ENCODE results near the gene KCNE1.
A peak's percentile ranks its signal among the peaks of the same experiment; 100 is the strongest.

KCNE1 gene

GRCh38 chr21:34545079-34545884 lies 33.3 kb upstream of the KCNE1 start:
- Histone ChIP-seq H3K4me3 (ENCODE audit: low read depth, low read length) (no peak overlapping the region), H3K79me2 (peaks cover 12% of the 10 kb centered on the region), H3K9me3 (ENCODE audit: control insufficient read depth, low read length) (no peaks in the 10 kb centered on the region), H3K4me1 (peaks cover 14% of the 10 kb centered on the region), H2AFZ (peak overlapping the region; percentile 23), H3K36me3 (ENCODE audit: control insufficient read depth, insufficient read depth, low read length) (no peaks in the 10 kb centered on the region), H3K4me2 (ENCODE audit: low read length) (peak overlapping the region; percentile 23), H3K27ac (peak overlapping the region; percentile 59), H3K27me3 (ENCODE audit: control insufficient read depth, insufficient read depth, low read length) (no peaks in the 10 kb centered on the region), H3K9ac (no peak overlapping the region)
- TF ChIP-seq CTCF (IDR thresholded peaks at IDR 0.05) = no peak

GRCh38 chr21:34544032-34544496 lies 32.1 kb upstream of the KCNE1 start:
- peak overlapping the region; percentile 7 for H3K27ac ChIP-seq
- no peak overlapping the region for H3K4me3 ChIP-seq (ENCODE audit: low read depth, low read length)
- TF ChIP-seq CTCF (IDR thresholded peaks at IDR 0.05) = peak; percentile 62
- H3K9ac ChIP-seq = no peak overlapping the region
- peaks cover 18% of the 10 kb centered on the region for H3K4me1 ChIP-seq
- H3K79me2 ChIP-seq = peaks cover 12% of the 10 kb centered on the region
- no peaks in the 10 kb centered on the region for H3K36me3 ChIP-seq (ENCODE audit: control insufficient read depth, insufficient read depth, low read length)
- no peaks in the 10 kb centered on the region for H3K27me3 ChIP-seq (ENCODE audit: control insufficient read depth, insufficient read depth, low read length)
- no peaks in the 10 kb centered on the region for H3K9me3 ChIP-seq (ENCODE audit: control insufficient read depth, low read length)
- peak overlapping the region; percentile 1 for H3K4me2 ChIP-seq (ENCODE audit: low read length)
- no peak overlapping the region for H2AFZ ChIP-seq

- no peak overlapping the region for H3K9ac ChIP-seq
- no peak overlapping the region for H3K4me3 ChIP-seq (ENCODE audit: low read depth, low read length)
- peaks cover 18% of the 10 kb centered on the region for H3K4me1 ChIP-seq
- H3K79me2 ChIP-seq = peaks cover 16% of the 10 kb centered on the region
- H2AFZ ChIP-seq = no peak overlapping the region
- H3K9me3 ChIP-seq (ENCODE audit: control insufficient read depth, low read length) = no peaks in the 10 kb centered on the region
- no peaks in the 10 kb centered on the region for H3K36me3 ChIP-seq (ENCODE audit: control insufficient read depth, insufficient read depth, low read length)
- no peak overlapping the region for H3K4me2 ChIP-seq (ENCODE audit: low read length)
- H3K27me3 ChIP-seq (ENCODE audit: control insufficient read depth, insufficient read depth, low read length) = no peaks in the 10 kb centered on the region
- no peak overlapping the region for H3K27ac ChIP-seq
- TF ChIP-seq CTCF (IDR thresholded peaks at IDR 0.05) = no peak
Measured at GRCh38 chr21:34543017-34543416, 31.0 kb upstream of the KCNE1 start.

- H3K36me3 ChIP-seq (ENCODE audit: control insufficient read depth, insufficient read depth, low read length) = no peaks in the 10 kb centered on the region
- H2AFZ ChIP-seq = no peak overlapping the region
- peaks cover 16% of the 10 kb centered on the region for H3K79me2 ChIP-seq
- no peaks in the 10 kb centered on the region for H3K9me3 ChIP-seq (ENCODE audit: control insufficient read depth, low read length)
- H3K9ac ChIP-seq = no peak overlapping the region
- H3K4me2 ChIP-seq (ENCODE audit: low read length) = no peak overlapping the region
- H3K4me3 ChIP-seq (ENCODE audit: low read depth, low read length) = no peak overlapping the region
- no peaks in the 10 kb centered on the region for H3K27me3 ChIP-seq (ENCODE audit: control insufficient read depth, insufficient read depth, low read length)
- TF ChIP-seq CTCF (IDR thresholded peaks at IDR 0.05) = no peak
- peaks cover 23% of the 10 kb centered on the region for H3K4me1 ChIP-seq
- H3K27ac ChIP-seq = peak overlapping the region; percentile 65
Measured at GRCh38 chr21:34540206-34540605, 28.2 kb upstream of the KCNE1 start.

- H3K4me3 ChIP-seq (ENCODE audit: low read depth, low read length) = no peak overlapping the region
- H2AFZ ChIP-seq = no peak overlapping the region
- H3K4me1 ChIP-seq = peaks cover 17% of the 10 kb centered on the region
- no peak for TF ChIP-seq CTCF (IDR thresholded peaks at IDR 0.05)
- H3K9me3 ChIP-seq (ENCODE audit: control insufficient read depth, low read length) = no peaks in the 10 kb centered on the region
- H3K27ac ChIP-seq = peak overlapping the region; percentile 94
- no peak overlapping the region for H3K9ac ChIP-seq
- no peak overlapping the region for H3K4me2 ChIP-seq (ENCODE audit: low read length)
- H3K36me3 ChIP-seq (ENCODE audit: control insufficient read depth, insufficient read depth, low read length) = no peaks in the 10 kb centered on the region
- H3K79me2 ChIP-seq = peaks cover 10% of the 10 kb centered on the region
- H3K27me3 ChIP-seq (ENCODE audit: control insufficient read depth, insufficient read depth, low read length) = no peaks in the 10 kb centered on the region
Measured at GRCh38 chr21:34537838-34538237, 25.8 kb upstream of the KCNE1 start.

Data from parathyroid adenoma (tissue), 2 donors.